GM18517 (cell line): ENCODE results near the gene KCNQ1OT1.
"Not testable (repeated sequence)": the region's sequence is repeated elsewhere in the genome, so short reads cannot be mapped to it uniquely, and the experiment has no call there.

Experiments
- ATAC-seq: cut with Tn5 transposase; IDR thresholded peaks from one replicate; pipeline ENCODE4 v1.9.1; 2021; ENCODE audit warnings: mild to moderate bottlenecking, moderate library complexity; ENCODE audit not compliant: unreplicated experiment

Gene KCNQ1OT1

GRCh38 chr11:2655016-2655719 lies 44.6 kb downstream of the KCNQ1OT1 start:
- no peak for ATAC-seq

DNA sequence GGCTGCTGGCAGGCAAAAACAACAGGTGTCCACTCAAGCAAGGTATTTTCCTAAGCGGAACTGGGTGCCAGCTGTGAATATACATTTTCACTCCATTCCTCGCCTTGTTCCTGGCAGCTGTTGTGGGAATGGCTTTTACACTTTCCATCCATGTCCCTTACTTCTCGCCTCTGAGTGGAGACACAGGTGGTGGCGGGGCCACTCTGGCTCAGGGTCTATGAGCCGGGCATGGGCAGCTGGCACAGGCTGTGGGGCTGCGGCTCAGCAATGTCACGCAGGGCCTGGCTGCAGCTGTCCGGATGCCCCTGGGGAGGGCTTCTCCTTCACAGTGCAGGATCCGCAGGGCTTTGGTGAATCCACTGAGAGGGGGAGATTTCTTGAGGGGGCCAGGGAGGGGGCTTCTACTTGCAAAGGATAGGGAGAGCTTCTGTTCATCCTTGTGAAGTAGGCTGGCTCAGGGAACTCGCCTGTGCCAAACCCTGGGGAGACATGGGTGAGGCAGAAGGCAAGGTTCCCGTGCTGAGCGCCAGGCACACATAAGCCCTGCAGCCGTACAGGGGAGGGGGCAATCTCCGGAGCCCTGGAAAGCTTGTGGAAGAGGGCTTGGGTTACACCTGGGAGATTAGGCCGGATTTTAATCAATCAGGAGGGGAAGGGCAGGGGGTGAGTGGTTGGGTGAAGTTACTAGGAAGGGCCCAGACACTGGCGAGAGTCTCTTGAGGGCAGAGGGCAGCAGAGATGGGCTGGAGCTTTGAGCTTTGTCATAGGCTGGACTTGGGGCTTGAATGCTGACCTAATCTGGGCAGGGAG lies 45.7 kb downstream of the KCNQ1OT1 start:
- no peak for ATAC-seq

DNA sequence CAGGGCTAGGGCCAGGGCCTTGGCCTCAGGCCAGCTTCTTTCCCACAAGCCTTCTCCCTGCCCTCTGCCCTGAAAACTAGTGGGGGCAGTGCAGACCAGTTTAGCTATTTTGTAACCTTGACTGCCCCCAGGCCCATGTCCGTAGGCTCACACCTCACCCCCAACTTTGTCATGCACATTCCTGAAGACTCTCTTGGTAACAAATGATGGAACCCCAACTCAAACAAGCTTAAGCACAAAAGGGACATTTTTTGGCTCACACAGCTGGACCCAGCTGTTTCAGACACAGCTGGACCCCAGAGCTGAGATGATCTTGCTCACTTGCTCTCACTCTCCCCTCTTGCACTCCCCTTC lies 46.6 kb downstream of the KCNQ1OT1 start:
- no peak for ATAC-seq

- no peak for ATAC-seq
These were observed 47.2 kb downstream of the KCNQ1OT1 start for GRCh38 chr11:2652333-2653197.

- no peak for ATAC-seq
These were observed 47.9 kb downstream of the KCNQ1OT1 start for GRCh38 chr11:2651826-2652271.

DNA sequence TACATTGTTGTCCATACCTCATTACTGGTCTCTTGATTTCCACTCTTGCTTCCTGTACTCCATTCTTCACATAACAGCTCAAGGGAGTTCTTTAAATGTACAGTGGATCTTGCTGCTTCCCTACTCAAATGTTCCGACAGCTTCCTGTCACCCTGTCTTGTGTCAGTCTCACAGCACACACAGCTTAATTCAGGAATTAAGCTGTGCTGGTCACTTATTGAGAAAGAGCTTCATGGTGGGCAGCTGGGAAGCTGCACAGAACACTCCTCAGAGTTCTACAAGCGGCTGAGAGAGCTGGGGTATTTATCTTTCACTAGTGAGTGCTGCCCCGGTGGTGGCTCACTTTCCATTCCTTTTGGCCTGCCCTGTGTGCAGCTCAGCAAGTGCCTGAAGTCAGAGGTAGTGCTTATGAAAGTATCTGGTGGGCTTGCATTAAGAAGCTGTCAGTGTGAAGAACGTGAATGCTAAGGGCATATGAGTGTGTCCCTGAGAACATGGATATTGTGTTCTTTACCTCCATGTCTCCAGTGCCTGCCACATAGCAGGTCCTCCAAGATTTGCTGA lies 48.7 kb downstream of the KCNQ1OT1 start:
- ATAC-seq, result no peak

- no peak for ATAC-seq
These were observed 49.4 kb downstream of the KCNQ1OT1 start for GRCh38 chr11:2650343-2650867.

- no peak for ATAC-seq
These were observed 49.9 kb downstream of the KCNQ1OT1 start for GRCh38 chr11:2649848-2650247.

GRCh38 chr11:2649400-2649799 lies 50.4 kb downstream of the KCNQ1OT1 start:
- no peak for ATAC-seq

- no peak for ATAC-seq
These were observed 51.8 kb downstream of the KCNQ1OT1 start for GRCh38 chr11:2647953-2648352.

DNA sequence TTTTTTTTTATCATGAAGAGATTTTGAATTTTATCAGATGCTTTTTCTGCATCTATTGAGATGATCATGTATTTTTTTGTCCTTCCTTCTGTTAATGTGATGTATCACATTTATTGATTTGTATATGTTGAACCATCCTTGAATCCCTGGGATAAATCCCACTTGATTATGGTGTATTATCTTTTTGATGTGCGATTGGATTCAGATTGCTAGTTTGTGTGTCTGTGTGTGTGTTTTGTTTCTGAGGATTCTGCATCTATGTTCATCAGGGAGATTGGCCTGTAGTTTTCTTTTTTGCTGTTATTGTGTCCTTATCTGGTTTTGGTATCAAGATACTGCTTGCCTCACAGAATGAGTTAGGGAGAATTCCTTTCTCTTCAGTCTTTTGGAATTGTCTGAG lies 52.6 kb downstream of the KCNQ1OT1 start:
- no peak for ATAC-seq

- ATAC-seq, result no peak
These were observed 54.0 kb downstream of the KCNQ1OT1 start for GRCh38 chr11:2645779-2646118.

- no peak for ATAC-seq
These were observed 54.7 kb downstream of the KCNQ1OT1 start for GRCh38 chr11:2644844-2645778.

DNA sequence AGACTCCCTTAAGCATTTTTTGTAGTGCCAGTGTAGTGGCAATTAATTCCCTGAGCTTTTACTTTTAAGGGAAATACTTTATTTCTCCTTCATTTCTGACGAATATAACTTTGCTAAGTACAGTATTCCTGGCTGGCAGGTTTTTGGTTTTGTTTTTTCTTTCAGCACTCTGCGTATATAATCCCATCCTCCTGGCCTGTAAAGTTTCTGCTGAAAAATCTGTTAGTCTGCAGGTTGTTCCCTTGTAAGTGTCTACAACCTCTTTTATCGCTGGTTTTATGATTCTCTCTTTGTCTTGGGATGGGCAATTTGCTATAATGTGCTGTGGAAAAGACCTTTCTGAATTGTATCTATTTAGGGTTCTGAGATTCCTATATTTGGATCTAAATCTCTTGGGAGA lies 56.0 kb downstream of the KCNQ1OT1 start:
- no peak for ATAC-seq

DNA sequence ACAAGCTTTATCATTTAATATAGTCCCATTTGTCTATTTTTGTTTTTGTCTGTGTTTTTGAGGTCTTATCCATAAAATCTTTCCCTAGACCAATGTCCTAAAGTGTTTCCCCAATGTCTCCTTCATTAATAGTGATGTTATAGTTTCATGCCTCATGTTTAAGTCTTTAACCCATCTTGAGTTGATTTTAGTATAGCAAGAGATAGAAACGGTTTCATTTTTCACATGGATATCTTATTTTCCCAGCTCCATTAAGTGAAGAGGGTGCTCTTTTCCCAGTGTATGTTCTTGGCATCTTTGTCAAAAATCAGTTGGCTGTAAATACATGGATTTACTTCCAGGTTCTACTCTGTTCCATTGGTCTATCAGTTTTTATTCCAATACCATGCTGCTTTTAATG lies 58.2 kb downstream of the KCNQ1OT1 start:
- no peak for ATAC-seq

- not testable (repeated sequence) for ATAC-seq
These were observed 60.0 kb downstream of the KCNQ1OT1 start for GRCh38 chr11:2639763-2640162.

DNA sequence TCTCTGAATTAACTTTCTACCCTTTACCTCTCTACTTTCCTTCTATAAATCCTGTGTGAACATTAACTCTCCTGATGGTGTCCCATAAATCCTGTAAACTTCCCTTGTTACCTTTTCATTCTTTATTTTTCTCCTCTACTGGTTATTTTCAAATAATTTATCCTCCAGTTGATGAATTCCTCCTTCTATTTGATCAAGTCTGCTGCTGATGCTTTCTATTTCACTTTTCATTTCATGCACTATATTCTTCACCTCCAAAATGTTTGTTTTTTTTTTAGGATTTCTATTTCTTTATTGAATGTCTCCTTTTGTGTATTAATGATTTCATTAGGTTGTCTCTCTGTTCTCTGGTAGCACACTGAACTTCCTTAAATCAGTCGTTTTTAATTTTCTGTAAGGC lies 68.6 kb downstream of the KCNQ1OT1 start:
- no peak for ATAC-seq

GRCh38 chr11:2630679-2631078 lies 69.1 kb downstream of the KCNQ1OT1 start:
- no peak for ATAC-seq

DNA sequence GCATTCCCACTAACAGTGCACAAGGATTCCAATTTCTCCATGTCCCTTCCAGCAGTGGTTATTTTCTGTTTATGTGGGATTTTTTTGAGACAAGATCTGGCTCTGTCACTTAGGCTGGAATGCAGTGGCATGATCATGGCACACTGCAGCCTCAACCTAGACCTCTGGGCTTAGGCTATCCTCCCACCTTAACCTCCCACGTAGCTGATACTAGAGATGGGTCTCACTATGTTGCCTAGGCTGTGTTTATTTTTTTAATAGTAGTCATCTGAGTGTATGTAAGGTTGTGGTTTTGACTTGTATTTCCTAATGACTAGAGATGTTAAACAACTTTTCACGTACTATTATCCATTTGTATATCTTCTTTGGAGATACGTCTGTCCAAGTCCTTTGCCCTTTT lies 74.6 kb downstream of the KCNQ1OT1 start:
- ATAC-seq, result no peak

- ATAC-seq, result no peak
These were observed 77.9 kb downstream of the KCNQ1OT1 start for GRCh38 chr11:2621894-2622293.
